RWPE2 (cell line): ENCODE data around the gene RAE1.
"Not testable (repeated sequence)": the region's sequence is repeated elsewhere in the genome, so short reads cannot be mapped to it uniquely, and the experiment has no call there.

Experiments
- ATAC-seq: fragments of 200-7000 bp; cut with Tn5 transposase; 3 replicates; pipeline ENCODE4 v1.9.1; 2021; ENCODE audit warnings: low read depth
- DNase-seq: peaks from one replicate; pipeline ENCODE4 v3.0.0-alpha.2; 2020; ENCODE audit warnings: low spot score
- H3K27ac ChIP-seq: fragments of 450-650 bp; 2 replicates; pipeline ENCODE4 v1.5.1; 2017; ENCODE audit warnings: mild to moderate bottlenecking; ENCODE audit not compliant: poor library complexity, severe bottlenecking
- H3K27me3 ChIP-seq: fragments of 250-450 bp; sonication (Bioruptor Pico); 2 replicates; pipeline ENCODE4 v1.5.1; 2021; ENCODE audit warnings: mild to moderate bottlenecking, moderate library complexity; ENCODE audit not compliant: insufficient read depth, poor library complexity, severe bottlenecking
- H3K36me3 ChIP-seq: fragments of 250-450 bp; sonication (Bioruptor Pico); 2 replicates; pipeline ENCODE4 v1.5.1; 2020; ENCODE audit warnings: low read depth, mild to moderate bottlenecking, moderate library complexity
- H3K4me1 ChIP-seq: fragments of 250-450 bp; sonication (Bioruptor Pico); 2 replicates; pipeline ENCODE4 v1.5.1; 2021; ENCODE audit warnings: mild to moderate bottlenecking, moderate library complexity; ENCODE audit not compliant: insufficient read depth, poor library complexity, severe bottlenecking
- H3K4me3 ChIP-seq: fragments of 250-450 bp; sonication (Bioruptor Pico); 2 replicates; pipeline ENCODE4 v1.5.1; 2021; ENCODE audit warnings: mild to moderate bottlenecking, moderate library complexity; ENCODE audit not compliant: severe bottlenecking
- H3K9me3 ChIP-seq: fragments of 250-450 bp; sonication (Bioruptor Pico); 2 replicates; pipeline ENCODE4 v1.5.1; 2021; ENCODE audit warnings: mild to moderate bottlenecking, moderate library complexity; ENCODE audit not compliant: severe bottlenecking
- CTCF ChIP-seq: fragments of 450-650 bp; IDR thresholded peaks from one replicate; pipeline ENCODE4 v1.5.1; 2017; ENCODE audit warnings: mild to moderate bottlenecking, moderate library complexity; ENCODE audit not compliant: poor library complexity, severe bottlenecking

RAE1 gene

GRCh38 chr20:57415771-57416170 is 64.7 kb downstream of the RAE1 start:
- H3K4me3 ChIP-seq, result no peak overlapping the region
- no peak for TF ChIP-seq CTCF
- DNase-seq (no peak), ATAC-seq (no peak)
- no peaks in the 10 kb centered on the region for H3K4me1 ChIP-seq
- no peak overlapping the region for H3K27ac ChIP-seq
- no peaks in the 10 kb centered on the region for H3K9me3 ChIP-seq
- H3K36me3 ChIP-seq, result no peaks in the 10 kb centered on the region
- H3K27me3 ChIP-seq, result peaks cover 10% of the 10 kb centered on the region

- no peaks in the 10 kb centered on the region for H3K4me1 ChIP-seq
- no peak for ATAC-seq
- no peak for TF ChIP-seq CTCF
Observed at GRCh38 chr20:57416296-57417022, 65.4 kb downstream of the RAE1 start.

GRCh38 chr20:57417051-57417689 is 66.1 kb downstream of the RAE1 start:
- Histone ChIP-seq H3K9me3 (no peaks in the 10 kb centered on the region), H3K4me3 (no peak overlapping the region), H3K27me3 (peaks cover 10% of the 10 kb centered on the region), H3K36me3 (no peaks in the 10 kb centered on the region), H3K4me1 (no peaks in the 10 kb centered on the region), H3K27ac (no peak overlapping the region)
- ATAC-seq (no peak), DNase-seq (no peak)
- TF ChIP-seq CTCF, result no peak

More at GRCh38 chr20:57416296-57417022, 65.4 kb downstream of the RAE1 start:
- H3K27me3 ChIP-seq, result peaks cover 10% of the 10 kb centered on the region
- no peak overlapping the region for H3K27ac ChIP-seq
- no peak overlapping the region for H3K4me3 ChIP-seq
- no peak for DNase-seq
- H3K9me3 ChIP-seq, result no peaks in the 10 kb centered on the region
- H3K36me3 ChIP-seq, result no peaks in the 10 kb centered on the region

GRCh38 chr20:57417830-57418780 is 67.0 kb downstream of the RAE1 start:
- DNase-seq (no peak), ATAC-seq (no peak; the same call in 2 of the 3 replicates)
- H3K4me1 ChIP-seq, result no peaks in the 10 kb centered on the region
- H3K27ac ChIP-seq, result no peak overlapping the region
- no peak for TF ChIP-seq CTCF
- no peaks in the 10 kb centered on the region for H3K36me3 ChIP-seq
- no peaks in the 10 kb centered on the region for H3K9me3 ChIP-seq
- H3K27me3 ChIP-seq, result peaks cover 10% of the 10 kb centered on the region
- H3K4me3 ChIP-seq, result no peak overlapping the region

- H3K9me3 ChIP-seq, H3K27ac ChIP-seq, H3K4me3 ChIP-seq, H3K36me3 ChIP-seq, H3K4me1 ChIP-seq, ATAC-seq, DNase-seq: not testable (repeated sequence)
- peaks cover 10% of the 10 kb centered on the region for H3K27me3 ChIP-seq
Observed at GRCh38 chr20:57419479-57419878, 68.4 kb downstream of the RAE1 start.
